H1 (cell line): ENCODE measurements around the gene SUCLG2. TPM values are rescaled to one million over a fixed set of nuclear protein-coding genes. Genes with fewer than 3 reads are reported as not detected.

Source experiments
- CTCF ChIA-PET: fragments of 300-600 bp; sonication (Branson Sonifier 250); formaldehyde crosslinking; loops from one replicate; lab custom pipeline; 2021; ENCODE audit not compliant: partially characterized antibody; lab: Charles Lee
- POLR2A ChIA-PET: fragments of 300-600 bp; sonication (Branson Sonifier 250); formaldehyde crosslinking; loops from one replicate; lab custom pipeline; 2021; ENCODE audit warnings: inconsistent platforms; ENCODE audit not compliant: partially characterized antibody; lab: Charles Lee
- DNase-seq, 2 experiments: peaks; one replicate each; pipeline versions ENCODE4 v3.0.0 to v3.0.0-alpha.2; 2010 to 2022; ENCODE audit warnings: low spot score in 2 of 2, low read depth in 1 of 2, mixed read lengths in 1 of 2
- FAIRE-seq: peaks from 2 replicates; lab custom pipeline; 2011; peaks lifted over from hg19 to GRCh38; lab: Jason Lieb, UNC
- H2AFZ ChIP-seq: 2 replicates; pipeline ENCODE4 v1.8.1; 2012; ENCODE audit warnings: low read length, inconsistent platforms
- H2AK5ac ChIP-seq: 2 replicates; pipeline ENCODE4 v1.6.1; 2013; ENCODE audit warnings: low read depth, low read length
- H2BK120ac ChIP-seq: replicated peaks from 2 replicates; pipeline ENCODE3; 2013; ENCODE audit warnings: low read depth, low read length, inconsistent platforms
- H2BK12ac ChIP-seq: 2 replicates; pipeline ENCODE4 v1.6.1; 2013; ENCODE audit warnings: low read depth, low read length
- H2BK15ac ChIP-seq: 2 replicates; pipeline ENCODE4 v1.6.1; 2013; ENCODE audit warnings: low read length
- H2BK20ac ChIP-seq: 2 replicates; pipeline ENCODE4 v1.6.1; 2013; ENCODE audit warnings: low read length
- H2BK5ac ChIP-seq: 2 replicates; pipeline ENCODE4 v1.6.1; 2013; ENCODE audit warnings: low read depth, low read length
- H3K14ac ChIP-seq: 2 replicates; pipeline ENCODE4 v1.6.1; 2013; ENCODE audit warnings: inconsistent platforms; ENCODE audit not compliant: insufficient read length
- H3K18ac ChIP-seq: 2 replicates; pipeline ENCODE4 v1.6.1; 2013; ENCODE audit warnings: low read length; ENCODE audit errors: extremely low read depth
- H3K23ac ChIP-seq: 2 replicates; pipeline ENCODE4 v1.6.1; 2013; ENCODE audit warnings: inconsistent platforms; ENCODE audit not compliant: insufficient read length
- H3K23me2 ChIP-seq: 2 replicates; pipeline ENCODE4 v1.6.1; 2013; ENCODE audit warnings: low read depth, low read length
- H3K27ac ChIP-seq: 2 replicates; pipeline ENCODE4 v1.6.1; 2011; ENCODE audit warnings: low read depth, low read length, inconsistent platforms
- H3K27me3 ChIP-seq, 4 experiments: replicated peaks in 1 of 4; 1 replicate in 1 of 4; 2 replicates in 3 of 4; pipeline versions ENCODE4 v1.6.1 to v1.8.1; 2011 to 2013; ENCODE audit warnings: low read length in 3 of 4, mild to moderate bottlenecking in 3 of 4, inconsistent platforms in 2 of 4, mixed read lengths in 2 of 4, moderate library complexity in 1 of 4; ENCODE audit not compliant: control insufficient read depth in 3 of 4, insufficient read depth in 3 of 4; ENCODE audit errors: extremely low read depth in 1 of 4
- H3K36me3 ChIP-seq, 4 experiments: 2 replicates each; pipeline versions ENCODE4 v1.6.1 to v1.8.1; 2011 to 2013; ENCODE audit warnings: mild to moderate bottlenecking in 4 of 4, low read length in 3 of 4, moderate library complexity in 2 of 4, control low read depth in 1 of 4, inconsistent platforms in 1 of 4; ENCODE audit not compliant: insufficient read depth in 4 of 4, control insufficient read depth in 2 of 4
- H3K4ac ChIP-seq: replicated peaks from 2 replicates; pipeline ENCODE3; 2013; ENCODE audit warnings: low read length, low read depth, mixed read lengths, inconsistent platforms; ENCODE audit not compliant: insufficient read length
- H3K4me1 ChIP-seq, 4 experiments: replicated peaks in 1 of 4; 1 replicate in 1 of 4; 2 replicates in 3 of 4; pipeline versions ENCODE4 v1.6.1 to v1.8.1; 2011 to 2013; ENCODE audit warnings: low read length in 3 of 4, inconsistent platforms in 2 of 4, mixed read lengths in 1 of 4; ENCODE audit not compliant: insufficient read depth in 4 of 4, control insufficient read depth in 3 of 4
- H3K4me2 ChIP-seq, 2 experiments: 2 replicates each; pipeline versions ENCODE4 v1.6.1 to v1.8.1; 2011 to 2013; ENCODE audit warnings: low read depth in 2 of 2, low read length in 2 of 2, control low read depth in 1 of 2, inconsistent platforms in 1 of 2, mild to moderate bottlenecking in 1 of 2; ENCODE audit not compliant: insufficient read depth in 1 of 2
- H3K4me3 ChIP-seq, 4 experiments: fragments of 200-600, 300-600 bp in 1 of 4; sonication (generic), shearing (Covaris generic), sonication (Bioruptor Twin) in 1 of 4; 2 replicates each; pipeline versions ENCODE4 v1.5.1 to v1.8.1; 2011 to 2016; ENCODE audit warnings: low read length in 4 of 4, low read depth in 3 of 4, control low read depth in 2 of 4, inconsistent platforms in 2 of 4, mild to moderate bottlenecking in 2 of 4, mixed read lengths in 1 of 4, moderate library complexity in 1 of 4; ENCODE audit not compliant: insufficient read depth in 2 of 4; ENCODE audit errors: extremely low read depth in 1 of 4
- H3K56ac ChIP-seq: replicated peaks from 2 replicates; pipeline ENCODE3; 2013; ENCODE audit warnings: low read depth, mild to moderate bottlenecking, mixed read lengths, low read length, inconsistent platforms; ENCODE audit not compliant: insufficient read length
- H3K79me1 ChIP-seq: 2 replicates; pipeline ENCODE4 v1.6.1; 2013; ENCODE audit warnings: low read depth, low read length, control low read depth
- H3K79me2 ChIP-seq, 2 experiments: 2 replicates each; pipeline versions ENCODE4 v1.6.1 to v1.8.1; 2012 to 2013; ENCODE audit warnings: low read length in 2 of 2, mild to moderate bottlenecking in 2 of 2, inconsistent platforms in 1 of 2; ENCODE audit not compliant: insufficient read depth in 2 of 2, control insufficient read depth in 1 of 2
- H3K9ac ChIP-seq, 4 experiments: replicated peaks in 1 of 4; 1 replicate in 1 of 4; 2 replicates in 3 of 4; pipeline versions ENCODE4 v1.6.1 to v1.8.1; 2011 to 2013; ENCODE audit warnings: low read depth in 3 of 4, low read length in 3 of 4, control low read depth in 2 of 4, mild to moderate bottlenecking in 2 of 4, moderate library complexity in 2 of 4, inconsistent platforms in 1 of 4; ENCODE audit errors: extremely low read depth in 1 of 4
- H3K9me3 ChIP-seq, 2 experiments: 2 replicates each; pipeline versions ENCODE4 v1.6.1 to v1.8.1; 2012 to 2013; ENCODE audit warnings: mild to moderate bottlenecking in 2 of 2, moderate library complexity in 2 of 2, control low read depth in 1 of 2, inconsistent platforms in 1 of 2, low read depth in 1 of 2, low read length in 1 of 2, mixed read lengths in 1 of 2; ENCODE audit not compliant: insufficient read depth in 2 of 2
- H4K20me1 ChIP-seq, 2 experiments: replicated peaks in 1 of 2; 2 replicates each; pipeline versions ENCODE3 to v1.8.1; 2011 to 2013; ENCODE audit warnings: inconsistent platforms in 2 of 2, low read length in 2 of 2, mild to moderate bottlenecking in 1 of 2; ENCODE audit not compliant: insufficient read depth in 2 of 2, control insufficient read depth in 1 of 2
- H4K5ac ChIP-seq: 2 replicates; pipeline ENCODE4 v1.6.1; 2013; ENCODE audit warnings: low read length, low read depth, mixed read lengths, inconsistent platforms; ENCODE audit not compliant: insufficient read length
- H4K8ac ChIP-seq: 2 replicates; pipeline ENCODE4 v1.8.0; 2013; ENCODE audit warnings: mild to moderate bottlenecking, moderate library complexity, low read length, inconsistent platforms; ENCODE audit not compliant: insufficient read depth; ENCODE audit errors: extremely low read depth
- H4K91ac ChIP-seq: replicated peaks from 2 replicates; pipeline ENCODE3; 2013; ENCODE audit warnings: low read length, mixed read lengths, inconsistent platforms; ENCODE audit not compliant: insufficient read length
- CEBPB ChIP-seq: IDR thresholded peaks from 2 replicates; pipeline ENCODE4 v1.6.1; 2012; ENCODE audit warnings: low read depth, low read length
- SIN3A ChIP-seq, 2 experiments: IDR thresholded peaks in 1 of 2; conservative IDR thresholded peaks in 1 of 2; 2 replicates each; pipeline ENCODE4 v1.6.1; 2011 to 2012; ENCODE audit warnings: low read length in 2 of 2, improper control_type of control experiment in 1 of 2, low read depth in 1 of 2, mild to moderate bottlenecking in 1 of 2
- TBP ChIP-seq: IDR thresholded peaks from 2 replicates; pipeline ENCODE4 v1.6.1; 2011; ENCODE audit warnings: low read depth, low read length, improper control_type of control experiment
- WGBS, 2 experiments: shearing (Covaris generic) in 1 of 2; methylation state at CpG; one replicate each; pipeline versions ENCODE4 v1.1.6 to v1.1.7; 2013 to 2015; ENCODE audit warnings: low lambda C conversion rate in 2 of 2, mixed read lengths in 2 of 2, inconsistent platforms in 1 of 2, low coverage in 1 of 2, missing lambda C conversion rate in 1 of 2; ENCODE audit not compliant: insufficient replicate concordance in 2 of 2, insufficient coverage in 1 of 2, insufficient read length in 1 of 2; ENCODE audit errors: extremely low coverage in 1 of 2, missing lambda C conversion rate in 1 of 2; 5-methylcytosine and 5-hydroxymethylcytosine counted together
- polyA plus RNA-seq, 7 experiments: library from polyadenylated mRNA; depleted of rRNA in 3 of 7; stranded (reverse) in 5 of 7; unstranded in 2 of 7; fragments of >200 nt in 5 of 7; fragments of 200-250 nt in 2 of 7; gene quantifications; 1 replicate in 5 of 7; 2 replicates in 1 of 7; 4 replicates in 1 of 7; pipeline versions ENCODE4 v1.2.1 to v1.2.3, GENCODE V29; 2011 to 2013; ENCODE audit warnings: missing spikeins in 2 of 7, mixed read lengths in 2 of 7
- total RNA-seq: library from RNA; stranded (reverse); fragmentation: NEBNext Ultra II Directional; extraction: Animal tissue kit (Norgen Biotek cat#: 25700); gene quantifications from 2 replicates; pipeline ENCODE4 v1.2.1, GENCODE V29; 2021

SUCLG2 gene
- total and polyA plus RNA-seq, 2 of the 8 experiments (the other 6 are each of a cell fraction or from before 2014, with no cell fraction given) = 12.9 to 46.2 TPM

GRCh38 chr3:67437789-67438188, 216.6 kb downstream of the SUCLG2 start:
- POLR2A ChIA-PET = interaction anchor here (0.8 kb wide), 1 partner anchor 63 kb away, joined by 3 read pairs; no protein-coding TSS in a partner anchor
- TF ChIP-seq CEBPB (no peak), TBP (no peak), SIN3A (conservative IDR thresholded peaks at IDR 0.05 in 1 of 2, IDR thresholded peaks at IDR 0.05 in 1 of 2; ENCODE audit: low read depth in 1 of 2, low read length in 2 of 2) (no peak)

More at GRCh38 chr3:67437789-67438188, 216.6 kb downstream of the SUCLG2 start:
- no peak overlapping the region for H3K23ac ChIP-seq
- no peak overlapping the region for H2BK20ac ChIP-seq
- no peaks in the 10 kb centered on the region for H3K23me2 ChIP-seq
- H3K18ac ChIP-seq = no peak overlapping the region
- H3K27me3 ChIP-seq = no peaks in the 10 kb centered on the region
- no peak overlapping the region for H3K4ac ChIP-seq
- H2BK15ac ChIP-seq = no peak overlapping the region
- no peaks in the 10 kb centered on the region for H3K79me1 ChIP-seq
- FAIRE-seq = no peak
- no peak overlapping the region for H4K91ac ChIP-seq
- H3K14ac ChIP-seq = no peak overlapping the region
- H3K79me2 ChIP-seq = no peaks in the 10 kb centered on the region
- H2BK12ac ChIP-seq = no peak overlapping the region
- H2AK5ac ChIP-seq = no peak overlapping the region
- no peak overlapping the region for H3K27ac ChIP-seq
- H4K8ac ChIP-seq = no peak overlapping the region
- H3K9me3 ChIP-seq = no peaks in the 10 kb centered on the region
- H3K4me1 ChIP-seq = no peaks in the 10 kb centered on the region
- H4K20me1 ChIP-seq = no peaks in the 10 kb centered on the region
- H3K4me2 ChIP-seq = no peak overlapping the region
- CTCF ChIA-PET = interaction anchor here (0.6 kb wide), 1 partner anchor 156 kb away, joined by 4 read pairs; no protein-coding TSS in a partner anchor
- H2BK120ac ChIP-seq = no peak overlapping the region
- H4K5ac ChIP-seq = no peak overlapping the region
- H3K9ac ChIP-seq = no peak overlapping the region
- 91% methylated on average over 5 of the region's 5 CpGs; no CpG with 5 or more reads in 1 of the 2 experiments for WGBS, 2 experiments
- no peaks in the 10 kb centered on the region for H3K36me3 ChIP-seq
- H2AFZ ChIP-seq = no peak overlapping the region
- no peak overlapping the region for H3K4me3 ChIP-seq
- no peak overlapping the region for H2BK5ac ChIP-seq
- DNase-seq = no peak
- H3K56ac ChIP-seq = no peak overlapping the region
